HG03342 (cell line): ENCODE results near the gene FAM219B.
"Not testable (repeated sequence)": the region's sequence is repeated elsewhere in the genome, so short reads cannot be mapped to it uniquely, and the experiment has no call there.

Experiments used
- ATAC-seq: cut with Tn5 transposase; IDR thresholded peaks from one replicate; pipeline ENCODE4 v1.9.1; 2021; ENCODE audit warnings: mild to moderate bottlenecking, moderate library complexity; ENCODE audit not compliant: unreplicated experiment

Gene FAM219B, protein sequence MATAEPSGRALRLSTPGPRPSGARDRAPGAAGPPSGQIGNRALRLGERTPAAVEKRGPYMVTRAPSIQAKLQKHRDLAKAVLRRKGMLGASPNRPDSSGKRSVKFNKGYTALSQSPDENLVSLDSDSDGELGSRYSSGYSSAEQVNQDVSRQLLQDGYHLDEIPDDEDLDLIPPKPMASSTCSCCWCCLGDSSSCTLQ

DNA sequence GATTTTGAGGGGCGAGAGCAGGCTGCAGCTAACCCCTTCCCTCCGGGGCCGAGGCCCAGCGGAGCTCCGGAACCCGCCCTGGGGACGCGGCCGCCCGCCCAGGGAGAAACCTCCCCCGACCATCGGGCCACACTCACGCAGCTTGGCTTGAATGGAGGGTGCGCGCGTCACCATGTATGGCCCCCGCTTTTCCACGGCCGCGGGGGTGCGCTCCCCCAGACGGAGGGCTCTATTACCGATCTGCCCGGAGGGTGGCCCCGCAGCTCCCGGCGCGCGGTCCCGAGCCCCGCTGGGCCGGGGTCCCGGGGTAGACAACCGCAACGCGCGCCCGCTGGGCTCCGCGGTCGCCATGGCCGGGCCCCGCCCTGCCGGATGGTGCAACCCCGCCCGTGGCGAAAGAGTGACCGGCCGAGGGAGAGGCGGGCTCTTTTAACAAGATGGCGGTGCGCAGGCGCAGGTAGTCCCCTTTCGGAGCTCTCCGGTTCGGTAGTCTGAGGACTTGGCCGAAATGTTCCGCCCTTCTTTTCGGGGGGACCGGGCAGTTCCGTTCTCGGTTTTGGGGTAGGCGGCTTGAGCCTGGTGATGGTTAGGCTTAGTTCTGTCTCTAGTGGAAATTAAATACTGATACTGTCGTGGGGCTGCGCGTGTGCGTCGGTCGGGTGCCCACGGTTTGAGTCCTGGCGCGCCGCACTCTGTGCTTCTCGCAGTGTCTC, at the start of gene FAM219B:
TSS of gene FAM219B (minus strand) at position 402 of the 713 bp plus-strand sequence. CDS start at position 351, 51 bp downstream.
- ATAC-seq = peak; percentile 80

DNA sequence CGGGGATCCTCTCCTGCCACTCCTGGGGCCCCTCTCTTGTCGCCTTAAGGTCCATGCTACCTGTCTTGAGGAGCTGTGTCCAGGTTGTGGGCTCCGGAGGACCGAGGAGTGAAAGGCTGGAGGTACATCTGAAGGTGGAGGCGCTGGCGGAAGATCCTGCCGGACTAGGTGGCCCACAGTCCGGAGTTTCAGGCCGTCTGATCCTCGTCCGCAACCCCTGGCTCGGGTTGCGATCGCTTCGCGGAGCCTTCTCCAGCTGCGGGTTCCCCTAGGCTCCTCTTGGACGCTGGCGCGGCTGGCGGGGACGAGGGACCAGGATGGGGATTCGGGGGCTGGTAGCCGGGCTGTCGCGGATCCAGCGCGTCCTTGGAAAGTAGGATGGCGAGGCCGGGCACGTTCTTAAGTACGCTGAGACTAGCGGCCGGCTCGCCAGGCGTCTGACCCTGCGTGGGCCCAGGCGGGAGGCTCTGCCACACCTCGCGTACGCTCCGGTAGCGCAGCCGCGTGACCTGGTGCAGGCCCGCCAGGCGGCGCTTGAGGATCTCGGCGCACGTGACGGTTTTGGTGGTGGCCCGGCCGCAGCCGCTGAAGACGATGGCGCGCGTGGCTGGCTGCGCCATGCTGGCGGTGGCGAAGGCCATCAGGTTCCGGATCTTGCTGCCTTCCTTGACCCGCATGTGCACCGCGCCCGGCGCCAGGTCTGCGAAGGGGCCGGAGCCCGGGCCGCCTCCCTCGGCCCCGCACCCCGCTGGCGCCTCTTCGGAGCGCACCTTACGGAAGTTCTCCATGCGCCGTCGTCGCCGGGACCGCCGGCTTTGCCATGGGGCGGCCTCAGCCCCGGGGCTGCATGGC, 49.4 kb upstream of the FAM219B start:
- ATAC-seq = peak; percentile 35

DNA sequence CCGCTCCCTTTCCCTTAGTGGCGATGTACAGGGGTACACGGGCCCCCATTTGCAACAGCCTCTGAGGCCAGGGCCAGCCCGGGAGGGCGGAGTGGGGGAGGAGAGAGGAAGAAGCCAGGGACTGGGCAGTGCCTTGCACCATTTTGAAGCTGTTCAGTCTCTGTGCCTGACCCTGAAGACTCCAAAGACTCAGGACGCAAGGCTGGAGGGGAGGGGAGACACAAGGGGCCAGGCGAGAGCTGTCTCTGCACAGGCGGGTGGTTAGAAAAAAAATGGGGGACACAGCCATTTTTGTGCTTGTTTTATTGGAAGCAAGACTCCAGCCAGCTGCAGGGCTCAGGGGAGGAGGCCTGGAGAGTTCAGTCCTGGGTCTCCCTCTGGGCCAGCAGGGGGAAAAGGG, 48.4 kb upstream of the FAM219B start:
- no peak for ATAC-seq

DNA sequence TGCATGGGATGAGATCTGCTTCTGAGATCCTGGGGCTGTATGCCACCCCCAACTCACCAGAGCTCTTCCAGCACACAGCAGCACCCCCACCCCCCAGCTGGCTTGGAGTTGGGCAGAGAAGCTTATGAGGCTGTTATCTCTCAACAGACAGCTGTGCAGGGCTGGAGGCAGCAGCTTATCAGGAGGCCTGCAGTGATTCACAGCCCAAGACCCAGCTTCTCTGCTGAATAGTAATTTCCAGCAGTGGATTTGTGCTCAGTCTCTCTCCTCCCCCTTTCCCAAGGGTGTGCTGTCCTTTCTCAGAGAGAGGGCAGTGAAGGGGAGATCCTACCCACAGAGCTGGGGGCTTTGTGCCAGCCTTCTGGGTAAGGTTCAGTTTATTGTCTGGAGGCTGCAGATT, 47.9 kb upstream of the FAM219B start:
- ATAC-seq = no peak

DNA sequence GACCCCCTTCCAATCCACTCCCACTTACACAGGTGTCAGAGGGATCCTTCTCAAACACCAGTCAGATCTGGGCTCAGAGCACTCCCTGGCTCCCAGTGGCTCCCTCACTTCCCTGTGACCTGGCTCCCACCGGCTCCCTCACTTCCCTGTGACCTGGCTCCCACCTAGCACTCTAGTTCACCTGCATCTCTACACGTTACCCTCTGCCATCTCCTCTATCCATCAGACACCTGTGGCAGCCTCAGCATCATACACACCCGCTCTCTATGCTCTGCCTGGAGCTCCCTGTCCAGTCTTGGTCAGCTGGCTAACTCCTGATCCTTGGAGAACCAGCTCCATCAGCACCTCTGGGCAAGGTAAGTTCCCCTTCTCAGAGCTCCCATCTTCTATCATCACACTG, 44.4 kb upstream of the FAM219B start:
- no peak for ATAC-seq

DNA sequence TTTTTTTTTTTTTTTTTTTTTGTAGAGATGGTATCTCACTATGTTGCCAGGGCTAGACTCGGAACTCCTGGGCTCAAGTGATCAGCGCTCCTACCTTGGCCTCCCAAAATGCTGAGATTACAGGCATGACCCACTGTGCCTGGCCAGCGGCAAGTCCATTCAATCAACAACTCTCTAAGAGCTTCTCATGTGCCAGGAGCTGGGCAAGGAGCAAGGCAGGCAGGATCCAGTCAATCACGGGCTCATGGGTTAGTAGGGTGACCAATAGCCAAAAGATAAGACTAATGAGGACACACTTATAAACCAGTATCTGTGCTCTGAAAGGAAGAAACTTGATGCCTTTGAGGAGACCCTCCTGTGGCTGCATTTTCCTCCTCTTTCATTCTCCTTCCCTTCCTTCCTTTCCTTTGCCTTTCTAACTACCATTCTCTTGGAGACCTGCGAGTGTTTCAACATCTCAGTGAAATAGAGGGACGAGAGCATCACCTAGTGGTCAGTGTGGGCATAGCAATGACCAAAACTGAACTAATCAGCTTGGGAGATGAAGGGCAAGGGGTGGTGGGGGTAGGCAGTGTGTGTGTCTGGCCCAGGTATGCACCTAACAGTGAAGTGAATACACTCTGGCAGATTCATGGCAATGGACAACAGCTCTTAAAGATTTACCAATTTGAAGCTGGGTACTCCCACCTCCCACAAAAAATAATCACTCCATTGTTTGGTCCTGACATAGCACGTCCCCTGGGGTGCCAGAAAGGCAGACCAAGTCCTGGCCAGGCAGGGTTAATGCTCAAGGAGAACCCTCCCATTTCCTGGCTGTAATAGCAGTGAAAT, 43.6 kb upstream of the FAM219B start:
- no peak for ATAC-seq

DNA sequence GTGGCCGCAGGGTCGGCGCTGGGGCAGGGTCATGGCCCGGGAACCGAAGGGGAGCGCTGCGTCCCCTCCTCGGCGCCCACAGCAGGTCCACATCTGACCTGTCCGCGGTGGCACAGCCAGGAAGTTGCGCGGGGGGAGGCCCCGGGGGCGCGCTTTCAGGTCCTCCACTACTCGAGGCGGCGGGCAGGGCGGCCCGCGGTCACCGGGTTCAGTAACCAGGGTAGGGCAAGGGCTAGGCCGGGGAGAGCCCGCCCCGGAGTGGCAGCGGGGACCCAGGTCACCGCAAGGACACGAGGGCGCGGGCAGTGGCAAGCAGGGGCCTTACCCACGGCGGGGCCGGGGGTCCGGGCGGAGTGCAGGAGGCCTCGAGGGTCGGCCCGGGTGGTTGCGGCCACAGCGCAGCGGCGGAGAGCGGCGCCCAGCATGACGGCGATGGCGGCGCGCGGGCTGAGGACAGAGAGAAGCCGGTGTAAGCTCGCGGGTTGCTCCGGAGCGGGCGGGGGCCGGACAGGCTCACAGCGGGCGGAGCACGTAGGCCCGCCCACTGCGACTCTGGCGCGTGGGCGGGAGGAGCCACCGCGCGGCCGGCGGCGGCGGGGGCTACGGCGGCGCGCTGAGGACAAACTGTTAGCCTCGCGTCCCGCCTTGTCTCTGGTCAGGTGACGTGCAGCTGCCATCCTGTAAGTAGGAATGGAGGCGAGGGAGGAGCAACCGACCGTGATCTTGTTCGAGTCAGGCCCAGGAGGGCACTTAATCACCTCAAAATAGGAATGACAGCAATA, 31.1 kb upstream of the FAM219B start, which contains the start of gene COX5A:
TSS of gene COX5A (minus strand) at position 484 of the 782 bp plus-strand sequence. CDS start at position 425, 59 bp downstream.
- peak; percentile 88 for ATAC-seq

DNA sequence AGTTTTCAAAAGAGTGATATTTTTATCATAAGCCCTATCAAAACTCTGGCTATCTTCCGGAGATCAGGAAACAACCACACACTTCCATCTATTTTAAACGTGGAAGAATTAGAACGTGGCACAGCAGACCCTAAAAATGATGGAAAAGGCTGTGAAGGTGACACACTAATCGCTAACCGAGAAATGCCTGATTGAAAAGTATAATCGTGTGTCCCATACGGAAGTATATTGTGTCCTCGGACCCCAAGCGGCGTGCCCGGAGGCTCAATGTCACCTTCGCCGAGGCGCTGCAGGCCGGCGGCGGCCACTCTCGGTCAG, 30.6 kb upstream of the FAM219B start:
- ATAC-seq = no peak

DNA sequence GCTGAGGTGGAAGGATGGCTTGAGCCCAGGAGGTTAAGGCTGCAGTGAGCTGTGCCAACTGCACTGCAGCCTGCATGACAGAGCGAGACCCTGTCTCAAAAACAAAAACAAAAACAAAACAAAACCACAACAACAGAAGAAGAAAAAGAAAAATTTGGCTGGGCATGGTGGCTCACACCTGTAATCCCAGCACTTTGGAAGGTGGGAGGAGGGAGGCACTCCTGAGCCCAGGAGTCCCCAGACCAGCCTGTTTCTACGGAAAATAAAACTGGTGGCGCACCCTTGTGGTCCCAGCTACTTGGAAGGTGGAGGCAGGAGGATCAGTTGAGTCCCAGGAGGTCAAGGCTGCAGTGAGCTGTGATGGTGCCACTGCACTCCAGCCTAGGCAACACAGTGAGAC, 28.5 kb upstream of the FAM219B start:
- not testable (repeated sequence) for ATAC-seq

DNA sequence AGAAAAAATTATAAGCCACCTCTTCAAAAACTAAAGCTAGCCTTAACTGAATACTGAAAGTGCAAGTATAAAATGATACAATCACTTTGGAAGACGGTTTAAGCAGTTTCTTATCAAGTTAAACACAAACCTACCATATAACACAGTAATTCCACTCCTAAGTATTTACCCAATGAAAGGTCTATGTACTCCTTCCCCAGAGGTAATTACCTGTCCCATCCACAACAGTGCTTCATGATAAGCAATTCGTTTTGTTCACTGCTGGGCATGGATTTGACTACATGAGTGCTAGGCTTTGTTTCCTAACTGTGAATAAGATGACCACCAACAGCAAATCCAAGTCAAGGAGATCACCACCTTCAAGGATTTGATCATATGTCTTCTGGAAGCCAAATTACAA, 26.9 kb upstream of the FAM219B start:
- ATAC-seq = no peak

DNA sequence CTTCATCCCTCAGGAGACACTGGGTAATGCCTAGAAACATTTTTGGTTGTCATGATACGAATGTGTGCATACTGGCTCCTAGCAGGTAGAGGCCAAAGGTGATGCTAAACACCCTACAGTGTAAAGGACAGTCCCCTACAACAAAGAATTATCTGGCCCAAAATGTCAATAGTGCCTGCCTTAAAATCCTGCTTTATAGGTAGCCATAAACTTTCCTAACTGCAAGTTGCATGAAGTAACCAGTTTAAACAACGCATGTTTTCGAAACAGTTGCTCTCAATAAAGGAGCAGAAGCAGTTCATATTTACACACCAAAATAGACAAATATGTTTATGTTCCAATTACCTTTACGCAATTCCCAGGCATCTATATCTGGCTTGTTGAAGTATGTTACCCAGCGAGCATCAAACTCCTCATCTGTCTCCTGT, 22.1 kb upstream of the FAM219B start:
- no peak for ATAC-seq

DNA sequence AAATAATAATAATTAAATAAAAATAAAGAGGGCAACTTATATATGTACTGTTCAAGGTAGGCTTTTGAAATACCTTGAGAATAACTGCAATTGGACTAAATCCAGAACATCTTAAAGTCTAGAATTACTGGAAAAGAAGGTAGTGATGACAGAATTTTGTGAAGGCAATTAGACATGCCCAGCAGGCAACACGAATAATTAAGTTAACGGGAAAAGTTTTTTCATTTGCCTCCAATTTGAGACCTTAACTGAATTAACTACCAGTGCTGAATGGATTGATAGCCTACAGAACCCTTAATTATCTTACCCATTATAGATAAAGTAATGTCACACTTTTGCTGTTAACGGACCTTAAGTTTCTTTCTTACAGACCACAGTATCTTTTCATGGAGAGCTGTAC, 17.9 kb upstream of the FAM219B start:
- ATAC-seq = no peak

DNA sequence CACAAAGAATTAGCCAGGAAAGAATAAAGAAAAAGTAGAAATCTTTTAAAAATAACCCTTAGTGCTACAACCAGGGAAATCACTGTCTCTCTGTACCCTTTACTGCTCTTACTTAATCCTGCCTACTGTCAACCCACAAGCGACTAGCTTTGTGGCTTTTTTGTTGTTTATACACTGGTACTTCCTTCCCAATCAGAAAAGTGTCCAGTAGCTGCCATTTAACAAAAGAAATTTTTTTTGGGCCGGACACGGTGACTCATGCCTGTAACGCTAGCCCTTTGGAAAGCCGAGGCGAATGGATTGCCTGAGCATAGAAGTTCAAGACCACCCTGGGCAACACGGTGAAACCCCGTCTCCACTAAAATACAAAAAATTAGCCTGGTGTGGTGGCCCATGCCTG, 13.8 kb upstream of the FAM219B start:
- no peak for ATAC-seq

DNA sequence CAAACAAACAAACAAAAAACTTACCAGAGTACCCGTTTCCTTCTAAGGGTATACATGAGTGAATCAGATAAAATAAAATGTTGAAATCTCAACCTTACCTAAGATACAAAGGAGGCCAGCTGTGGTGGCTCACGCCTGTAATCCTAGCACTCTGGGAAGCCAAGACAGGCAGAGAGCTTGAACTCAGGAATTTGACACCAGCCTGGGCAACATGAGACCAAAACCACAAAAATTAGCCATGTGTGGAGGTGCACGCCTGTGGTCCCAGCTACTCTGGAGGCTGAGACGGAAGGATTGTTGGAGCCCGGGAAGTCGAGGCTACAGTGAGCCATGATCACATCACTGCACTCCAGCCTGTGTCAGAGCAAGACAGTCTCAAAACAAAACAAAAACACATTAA, 11.0 kb upstream of the FAM219B start:
- no peak for ATAC-seq

DNA sequence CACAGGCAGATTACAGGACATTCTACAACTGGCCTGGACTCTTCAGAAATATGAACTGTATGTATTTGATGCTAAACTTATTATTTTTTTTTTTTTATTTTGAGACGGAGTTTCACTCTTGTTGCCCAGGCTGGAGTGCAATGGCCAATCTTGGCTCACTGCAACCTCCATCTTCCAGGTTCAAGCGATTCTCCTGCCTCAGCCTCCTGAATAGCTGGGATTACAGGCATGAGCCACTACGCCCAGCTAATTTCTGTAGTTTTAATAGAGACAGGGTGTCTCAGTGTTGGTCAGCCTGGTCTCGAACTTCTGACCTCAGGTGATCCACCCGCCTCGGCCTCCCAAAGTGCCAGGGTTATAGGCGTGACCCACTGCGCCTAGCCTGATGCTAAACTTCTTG, 7.1 kb upstream of the FAM219B start:
- not testable (repeated sequence) for ATAC-seq

DNA sequence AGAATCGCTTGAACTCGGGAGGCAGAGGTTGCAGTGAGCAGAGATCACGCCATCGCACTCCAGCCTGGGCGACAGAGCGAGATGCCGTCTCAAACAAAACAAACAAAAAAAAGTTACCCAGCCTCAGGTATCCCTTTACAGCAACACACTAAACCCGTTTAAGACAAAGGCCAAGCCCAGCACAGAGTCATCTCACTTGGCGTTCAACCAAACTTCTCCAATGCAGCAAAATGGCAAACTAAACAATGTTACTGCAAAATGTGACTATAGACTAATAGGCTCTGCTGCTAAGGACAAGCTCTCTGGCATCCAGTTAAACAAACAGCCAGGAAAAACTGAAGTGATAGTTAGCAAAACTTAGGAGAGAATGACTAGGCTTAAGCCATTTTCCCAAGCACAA, 6.4 kb upstream of the FAM219B start:
- ATAC-seq = no peak

DNA sequence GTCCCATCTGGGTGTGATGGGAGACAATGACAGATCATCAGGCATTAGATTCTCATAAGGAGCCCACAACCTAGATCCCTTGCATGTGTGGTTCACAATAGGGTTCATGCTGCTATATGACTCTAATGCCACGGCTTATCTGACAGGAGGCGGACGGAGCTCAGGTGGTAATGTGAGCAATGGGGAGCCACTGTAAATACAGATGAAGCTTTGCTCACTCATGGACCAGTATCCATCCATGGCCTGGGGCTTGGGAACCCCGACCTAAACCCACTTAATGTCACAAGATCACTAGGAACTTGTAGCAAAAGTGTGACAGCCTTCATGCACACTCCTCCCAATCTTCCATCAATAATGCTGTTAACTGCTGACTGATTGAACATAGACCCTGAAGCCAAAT, 2.0 kb upstream of the FAM219B start:
- ATAC-seq = no peak

DNA sequence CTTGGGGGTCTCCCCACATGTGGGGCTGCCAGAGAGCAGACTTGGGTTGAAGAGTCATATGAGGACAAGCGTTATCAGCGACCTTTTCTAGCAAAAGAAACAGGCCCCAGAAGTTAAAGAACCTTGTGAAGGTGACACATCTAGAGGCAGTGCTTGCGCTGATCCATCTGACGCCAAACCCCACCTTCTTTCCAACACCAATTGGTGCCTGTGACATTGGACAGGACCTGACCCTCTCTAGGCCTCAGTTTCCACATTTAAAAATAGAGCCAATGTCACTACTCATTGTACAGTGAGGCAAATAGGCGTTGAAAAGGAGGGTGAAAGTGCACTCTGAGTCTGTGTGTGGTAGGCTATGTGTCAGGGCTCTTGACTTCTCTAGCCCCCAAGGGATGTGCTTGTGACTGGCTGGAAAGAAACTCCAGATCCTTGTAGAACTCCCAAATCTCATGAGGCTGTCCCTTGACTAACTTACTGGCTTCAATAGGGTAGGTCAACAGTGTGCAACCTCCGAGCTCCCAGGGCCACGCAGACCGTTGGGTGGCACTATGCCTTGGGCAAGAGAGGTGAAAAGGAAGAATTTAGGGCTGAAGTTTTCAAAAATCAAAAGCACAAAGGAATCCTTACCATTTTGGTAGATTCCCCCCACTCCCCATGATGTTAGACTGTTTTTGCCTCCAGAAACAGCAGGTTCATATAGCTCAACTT, 666 bp upstream of the FAM219B start:
- ATAC-seq = no peak

DNA sequence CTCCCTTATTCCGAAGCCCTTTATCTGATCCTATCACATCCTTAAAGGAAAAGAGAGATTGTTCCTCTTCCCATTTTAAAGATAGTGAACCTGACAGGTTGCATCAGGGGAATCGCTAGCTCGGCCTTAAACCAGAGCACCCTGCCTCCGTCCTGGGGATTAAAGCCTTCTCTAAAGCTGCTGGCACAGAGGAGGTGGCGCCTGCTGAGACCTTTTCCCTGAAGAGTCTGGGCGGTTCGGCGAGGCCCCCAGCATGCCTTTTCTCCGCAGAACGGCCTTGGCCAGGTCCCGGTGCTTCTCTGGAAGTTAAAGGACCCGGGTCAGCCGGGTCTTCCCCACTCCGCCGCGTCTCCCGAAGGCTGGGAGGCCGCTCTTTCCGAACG, 593 bp downstream of the FAM219B start:
- ATAC-seq = peak; percentile 15
